NT2/D1 (cell line): Measurements from ENCODE around the gene COG4.

Source experiments
- SUZ12 ChIP-seq: IDR thresholded peaks from 2 replicates; pipeline ENCODE4 v1.6.1; 2011; ENCODE audit not compliant: insufficient read length, insufficient read depth; ENCODE audit errors: extremely low read depth
- YY1 ChIP-seq: IDR thresholded peaks from 2 replicates; pipeline ENCODE4 v1.6.1; 2011; ENCODE audit not compliant: insufficient read length, insufficient read depth
- ZNF274 ChIP-seq: IDR thresholded peaks from 2 replicates; pipeline ENCODE4 v1.6.1; 2011; ENCODE audit warnings: mild to moderate bottlenecking, low read depth, low read length

DNA sequence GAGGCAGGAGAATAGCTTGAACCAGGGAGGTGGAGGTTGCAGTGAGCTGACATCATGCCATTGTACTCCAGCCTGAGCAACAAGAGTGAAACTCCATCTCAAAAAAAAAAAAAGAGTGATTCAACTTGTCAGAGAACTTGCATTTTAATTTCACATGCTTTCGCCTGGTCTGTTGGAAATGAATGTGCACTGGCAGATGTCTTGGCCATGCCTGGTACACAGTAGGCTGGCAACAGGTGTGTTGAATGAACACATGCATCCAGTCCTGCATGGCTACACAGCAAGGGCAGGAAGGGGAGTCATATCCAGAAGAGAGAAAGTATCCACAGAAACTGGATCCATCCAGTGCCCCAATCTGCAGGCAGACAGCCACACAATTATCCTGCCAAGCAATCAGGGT, 11.5 kb downstream of the COG4 start:
- TF ChIP-seq ZNF274 = no peak
- TF ChIP-seq SUZ12 = no peak
- TF ChIP-seq YY1 = no peak
